Measurements from ENCODE around the gene WBP4. TPM values are rescaled to one million over a fixed set of nuclear protein-coding genes. Genes with fewer than 3 reads are reported as not detected.
A peak's percentile ranks its signal among the peaks of the same experiment; 100 is the strongest.

The WBP4 gene
- total and polyA plus RNA-seq, 9 of the 15 experiments (the other 6 are each of a cell fraction or from before 2014, with no cell fraction given), result 5.5 to 12.2 (median 7.9) TPM

GRCh38 chr13:41013835-41014234 is 47.5 kb upstream of the WBP4 start (continued):
- no peak for TF ChIP-seq ZNF134 (CRISPR knock-in tag; conservative IDR thresholded peaks at IDR 0.05)

- peak overlapping the region; percentile 36 for H3K4me3 ChIP-seq
- intact Hi-C loops (cut with micrococcal nuclease) (loop anchor here (5.0 kb wide), 1 partner anchor 46 kb away; the partner anchor contains the start of gene WBP4), in situ Hi-C loops (cut with MboI) (no loop called here)
- no peaks in the 10 kb centered on the region for H3K9me1 ChIP-seq (ENCODE audit: control insufficient read depth, insufficient read depth, low read length)
- DNase-seq (ENCODE audit: extremely low read depth in 1 of 4, low spot score in 3 of 4), result no peak
- no peaks in the 10 kb centered on the region for H4K20me1 ChIP-seq (replicated peaks; ENCODE audit: control insufficient read depth, insufficient read depth, low read length)
- peak overlapping the region; percentile 71 for H3K4me2 ChIP-seq (ENCODE audit: insufficient read depth, low read length)
- no peak for TF ChIP-seq ZHX1 (conservative IDR thresholded peaks at IDR 0.05; ENCODE audit: low read length)
- TF ChIP-seq ETS2 (tag; IDR thresholded peaks at IDR 0.05; ENCODE audit: borderline replicate concordance, poor library complexity, severe bottlenecking), result no peak
- TF ChIP-seq RBFOX2 (IDR thresholded peaks at IDR 0.05; ENCODE audit: low read depth, low read length), result 0 out of 2 replicates have a peak, but pooled peaks have one; percentile 2
- TF ChIP-seq ZNF316 (IDR thresholded peaks at IDR 0.05), result no peak; the same call in 1 of the 2 replicates
- no peak for TF ChIP-seq NELFE (IDR thresholded peaks at IDR 0.05; ENCODE audit: insufficient read depth, insufficient read length)
- peak; percentile 51; the same call in 1 of the 2 replicates for TF ChIP-seq HMBOX1 (IDR thresholded peaks at IDR 0.05)
- no peak for TF ChIP-seq VEZF1 (CRISPR knock-in tag; IDR thresholded peaks at IDR 0.05)
- peak; percentile 11; the same call in 1 of the 2 replicates for TF ChIP-seq CTBP1 (IDR thresholded peaks at IDR 0.05; ENCODE audit: borderline replicate concordance)
- TF ChIP-seq ZBTB34 (CRISPR knock-in tag; IDR thresholded peaks at IDR 0.05), result no peak
- TF ChIP-seq SIX5 (IDR thresholded peaks at IDR 0.05; ENCODE audit: borderline replicate concordance in 1 of 2, insufficient read depth in 1 of 2, low read depth in 1 of 2, low read length in 2 of 2), result no peak
- no peak for FAIRE-seq
- H3K27ac ChIP-seq (ENCODE audit: extremely low read depth, low read depth, low read length), result peak overlapping the region; percentile 48; the same call in 2 of the 3 replicates
- H3K9ac ChIP-seq (ENCODE audit: insufficient read depth in 1 of 2, low read depth in 2 of 2, low read length in 2 of 2), result peak overlapping the region in 1 of 2 experiments; percentile 65; a peak in 2 of 4 replicates
- peaks cover 99% of the 10 kb centered on the region for H3K79me2 ChIP-seq (ENCODE audit: control insufficient read depth, insufficient read depth, low read length)
- ATAC-seq, result no peak
- WGBS (ENCODE audit: insufficient coverage, low coverage, missing lambda C conversion rate), result 17% methylated on average over 6 of the region's 6 CpGs
- no peak overlapping the region for H2AFZ ChIP-seq (ENCODE audit: low read depth, low read length)
- H3K36me3 ChIP-seq (ENCODE audit: control insufficient read depth, insufficient read depth, low read length), result peaks cover 26% of the 10 kb centered on the region; the same call in 1 of the 3 replicates
- ChIA-PET POLR2A (no interaction called here), CTCF (ENCODE audit: low intra/inter-chr PET ratio) (no interaction called here)
- peaks cover 6 to 21% of the 10 kb centered on the region in 2 experiments; a peak in 4 of 5 replicates for H3K4me1 ChIP-seq (replicated peaks in 1 of 2; ENCODE audit: control insufficient read depth in 2 of 2, insufficient read depth in 2 of 2, low read length in 2 of 2)
- H3K27me3 ChIP-seq (ENCODE audit: control insufficient read depth in 2 of 2, insufficient read depth in 2 of 2, low read length in 2 of 2), result no peaks in the 10 kb centered on the region
- H3K9me3 ChIP-seq (replicated peaks; ENCODE audit: control insufficient read depth, insufficient read depth, low read depth, low read length), result no peaks in the 10 kb centered on the region
- TSS peak; percentile 2 for BruUV-seq (replicated peaks)
Observed at GRCh38 chr13:41015920-41016319, 45.4 kb upstream of the WBP4 start.

Data from K562 (cell line).